ENCODE results near the gene RPL38. TPM values are rescaled to one million over a fixed set of nuclear protein-coding genes. Genes with fewer than 3 reads are reported as not detected.

Gene RPL38
- total RNA-seq, 8 experiments from 2014 or later = 1,787 to 3,038 (median 2,213) TPM

- in situ Hi-C loops (cut with MboI; ENCODE audit: low pct_unique_long_range_greater_than_20kb in 2 of 9, low sequenced_read_pairs in 9 of 9, unreplicated experiment in 9 of 9) = no loop called here
- 58% methylated on average over 4 of the region's 17 CpGs; no CpG with 5 or more reads in 9 of the 10 experiments for WGBS, 10 experiments
- H3K4me1 ChIP-seq (replicated peaks in 1 of 2) = peaks cover 24 to 31% of the 10 kb centered on the region in 2 donors
- peak overlapping the region in 1 of 2 donors; percentile 74 for H3K27ac ChIP-seq
- H3K4me3 ChIP-seq = no peak overlapping the region
- ATAC-seq (replicated peaks in 6 of 8) = peak in 2 of 8 experiments; percentile 8 to 12
Measured at GRCh38 chr17:74249590-74250270, 46.3 kb downstream of the RPL38 start.

- no peak for ATAC-seq (replicated peaks in 6 of 8)
- Histone ChIP-seq H3K27ac (peak overlapping the region in 1 of 2 donors; percentile 74), H3K4me1 (replicated peaks in 1 of 2) (peaks cover 17 to 23% of the 10 kb centered on the region in 2 donors), H3K4me3 (no peak overlapping the region)
- in situ Hi-C loops (cut with MboI; ENCODE audit: low pct_unique_long_range_greater_than_20kb in 2 of 9, low sequenced_read_pairs in 9 of 9, unreplicated experiment in 9 of 9) = no loop called here
- 20 to 83% (median 62%) methylated on average over 1 to 6 of the region's 12 CpGs; no CpG with 5 or more reads in 4 of the 10 experiments for WGBS, 10 experiments
Measured at GRCh38 chr17:74250324-74250995, 47.0 kb downstream of the RPL38 start.

GRCh38 chr17:74251051-74251450, 47.6 kb downstream of the RPL38 start:
- no peak for ATAC-seq (replicated peaks in 6 of 8)
- in situ Hi-C loops (cut with MboI; ENCODE audit: low pct_unique_long_range_greater_than_20kb in 2 of 9, low sequenced_read_pairs in 9 of 9, unreplicated experiment in 9 of 9) = no loop called here
- WGBS, 10 experiments = 24 to 100% (median 83%) methylated on average over 2 to 5 of the region's 8 CpGs; no CpG with 5 or more reads in 3 of the 10 experiments
- Histone ChIP-seq H3K27ac (no peak overlapping the region), H3K4me1 (replicated peaks in 1 of 2) (peaks cover 11 to 18% of the 10 kb centered on the region in 2 donors), H3K4me3 (no peak overlapping the region)

- Histone ChIP-seq H3K4me3 (no peak overlapping the region), H3K4me1 (replicated peaks in 1 of 2) (peaks cover 11 to 12% of the 10 kb centered on the region in 2 donors), H3K27ac (no peak overlapping the region)
- in situ Hi-C loops (cut with MboI; ENCODE audit: low pct_unique_long_range_greater_than_20kb in 2 of 9, low sequenced_read_pairs in 9 of 9, unreplicated experiment in 9 of 9) = no loop called here
- no peak for ATAC-seq (replicated peaks in 6 of 8)
- WGBS, 10 experiments = 67 to 100% (median 87%) methylated on average over 1 to 4 of the region's 6 CpGs; no CpG with 5 or more reads in 6 of the 10 experiments
Measured at GRCh38 chr17:74251569-74251968, 48.1 kb downstream of the RPL38 start.

- no peak overlapping the region for H3K4me3 ChIP-seq
- no peak for ATAC-seq (replicated peaks in 6 of 8)
- no peak overlapping the region for H3K27ac ChIP-seq
- in situ Hi-C loops (cut with MboI; ENCODE audit: low pct_unique_long_range_greater_than_20kb in 2 of 9, low sequenced_read_pairs in 9 of 9, unreplicated experiment in 9 of 9) = no loop called here
- WGBS, 10 experiments = 37 to 100% (median 83%) methylated on average over 1 to 5 of the region's 8 CpGs; no CpG with 5 or more reads in 2 of the 10 experiments
- peaks cover 11 to 15% of the 10 kb centered on the region in 2 donors for H3K4me1 ChIP-seq (replicated peaks in 1 of 2)
Measured at GRCh38 chr17:74252211-74252610, 48.7 kb downstream of the RPL38 start.

GRCh38 chr17:74253036-74253435, 49.6 kb downstream of the RPL38 start:
- 75 to 80% methylated on average over 1 to 2 of the region's 13 CpGs; no CpG with 5 or more reads in 8 of the 10 experiments for WGBS, 10 experiments
- ATAC-seq (replicated peaks in 6 of 8) = peak in 1 of 8 experiments; percentile 24
- H3K27ac ChIP-seq = no peak overlapping the region
- H3K4me1 ChIP-seq (replicated peaks in 1 of 2) = peaks cover 11 to 15% of the 10 kb centered on the region in 2 donors
- in situ Hi-C loops (cut with MboI; ENCODE audit: low pct_unique_long_range_greater_than_20kb in 2 of 9, low sequenced_read_pairs in 9 of 9, unreplicated experiment in 9 of 9) = no loop called here
- no peak overlapping the region for H3K4me3 ChIP-seq

GRCh38 chr17:74257311-74257710, 53.8 kb downstream of the RPL38 start:
- peak in 2 of 8 experiments; percentile 25 to 31 for ATAC-seq (replicated peaks in 6 of 8)
- H3K4me1 ChIP-seq (replicated peaks in 1 of 2) = peaks cover 3 to 5% of the 10 kb centered on the region in 2 donors
- in situ Hi-C loops (cut with MboI; ENCODE audit: low pct_unique_long_range_greater_than_20kb in 2 of 9, low sequenced_read_pairs in 9 of 9, unreplicated experiment in 9 of 9) = no loop called here
- no peak overlapping the region for H3K27ac ChIP-seq
- WGBS, 10 experiments = 13 to 100% (median 85%) methylated on average over 1 to 7 of the region's 10 CpGs; no CpG with 5 or more reads in 5 of the 10 experiments
- no peak overlapping the region for H3K4me3 ChIP-seq

- 13 to 100% (median 74%) methylated on average over 1 to 9 of the region's 21 CpGs; no CpG with 5 or more reads in 1 of the 10 experiments for WGBS, 10 experiments
- Histone ChIP-seq H3K4me1 (replicated peaks in 1 of 2) (peaks cover 0 to 5% of the 10 kb centered on the region in 2 donors), H3K27ac (no peak overlapping the region), H3K4me3 (no peak overlapping the region)
- in situ Hi-C loops (cut with MboI; ENCODE audit: low pct_unique_long_range_greater_than_20kb in 2 of 9, low sequenced_read_pairs in 9 of 9, unreplicated experiment in 9 of 9) = no loop called here
- ATAC-seq (replicated peaks in 6 of 8) = peak in 6 of 8 experiments; percentile 24 to 55 (median 32)
Measured at GRCh38 chr17:74259667-74260524, 56.4 kb downstream of the RPL38 start.

Other genes with a start within 250 kb of the RPL38 start
- gene TTYH2, start 9.9 kb downstream of the RPL38 start, total RNA-seq = 10 to 100 TPM in 3 of 8 experiments, 1 to 10 TPM in 5; 6.0 to 20.6 (median 9.1) TPM
- 1 to 10 TPM in 1 of 8 experiments, under 1 TPM in 3, not detected in 4; 0.23 to 1.9 (median 0.36) TPM for gene DNAI2, start 70.6 kb downstream of the RPL38 start, total RNA-seq
- 1 to 10 TPM in 4 of 8 experiments, under 1 TPM in 2, not detected in 2; 0.11 to 3.3 (median 1.2) TPM for gene KIF19, start 122.5 kb downstream of the RPL38 start, total RNA-seq
- 10 to 100 TPM in 1 of 8 experiments, 1 to 10 TPM in 4, not detected in 3; 1.4 to 20.4 (median 4.1) TPM for gene BTBD17, start 158.2 kb downstream of the RPL38 start, total RNA-seq
- gene GPR142, start 163.8 kb downstream of the RPL38 start, total RNA-seq = under 1 TPM in 2 of 8 experiments, not detected in 6; 0.17 to 0.38 TPM
- 10 to 100 TPM in 5 of 8 experiments, 1 to 10 TPM in 3; 1.2 to 39.7 (median 19.8) TPM for gene GPRC5C, start 228.4 kb downstream of the RPL38 start, total RNA-seq